Small intestine (tissue), 7 donors: ENCODE results near the gene DMXL1. TPM values are rescaled to one million over a fixed set of nuclear protein-coding genes. Genes with fewer than 3 reads are reported as not detected.

ENCODE experiments used
- DNase-seq, 2 donors: peaks; one replicate each; pipeline versions ENCODE4 v3.0.0 to v3.0.0-alpha.2; 2013
- FAIRE-seq: peaks from 2 replicates; lab custom pipeline; 2012; peaks lifted over from hg19 to GRCh38; lab: Jason Lieb, UNC
- H3K27ac ChIP-seq, 3 donors: one replicate each; pipeline ENCODE4 v1.5.1; 2013; ENCODE audit warnings: low read length in 2 of 3, mild to moderate bottlenecking in 2 of 3, control low read depth in 1 of 3, inconsistent platforms in 1 of 3, low read depth in 1 of 3, moderate library complexity in 1 of 3
- H3K27me3 ChIP-seq, 3 donors: one replicate each; pipeline ENCODE4 v1.6.1; 2013; ENCODE audit warnings: low read length in 3 of 3, inconsistent platforms in 1 of 3; ENCODE audit not compliant: control insufficient read depth in 3 of 3, insufficient read depth in 3 of 3
- H3K36me3 ChIP-seq, 3 donors: one replicate each; pipeline ENCODE4 v1.6.1; 2013; ENCODE audit warnings: low read length in 3 of 3, inconsistent platforms in 1 of 3, low read depth in 1 of 3, mild to moderate bottlenecking in 1 of 3, moderate library complexity in 1 of 3; ENCODE audit not compliant: control insufficient read depth in 3 of 3, insufficient read depth in 2 of 3
- H3K4me1 ChIP-seq, 3 donors: one replicate each; pipeline ENCODE4 v1.6.1; 2013; ENCODE audit warnings: low read length in 2 of 3, inconsistent platforms in 1 of 3, low read depth in 1 of 3, mild to moderate bottlenecking in 1 of 3, moderate library complexity in 1 of 3; ENCODE audit not compliant: control insufficient read depth in 3 of 3, insufficient read depth in 2 of 3
- H3K4me3 ChIP-seq, 3 donors: one replicate each; pipeline ENCODE4 v1.5.1; 2013; ENCODE audit warnings: low read length in 3 of 3, control low read depth in 1 of 3, inconsistent platforms in 1 of 3, low read depth in 1 of 3, mild to moderate bottlenecking in 1 of 3, moderate library complexity in 1 of 3
- H3K9me3 ChIP-seq, 2 donors: one replicate each; pipeline ENCODE4 v1.6.1; 2013; ENCODE audit warnings: low read depth in 1 of 2, low read length in 1 of 2; ENCODE audit not compliant: control insufficient read depth in 2 of 2, insufficient read depth in 1 of 2
- WGBS, 3 donors: extraction: QIAGEN DNeasy Blood & Tissue Kit; methylation state at CpG; one replicate each; pipeline ENCODE4 v1.1.7; 2013; 5-methylcytosine and 5-hydroxymethylcytosine counted together
- polyA plus RNA-seq, 4 donors: library from polyadenylated mRNA; stranded (reverse) in 3 of 4; unstranded in 1 of 4; fragments of 200-250 nt in 3 of 4; fragments of 120-200 nt in 1 of 4; gene quantifications; one replicate each; pipeline versions ENCODE4 v1.2.1 to v1.2.3, GENCODE V29; 2013
- donor health status: healthy with polysubstance abuse.
- donor health status: control.
- donor health status: control.
- donor health status: Bipolar disorder and iron deficiency.
- donor health status: healthy.

DMXL1 gene
- polyA plus RNA-seq, 4 donors = 8.1 to 33.1 (median 18.8) TPM

DNA sequence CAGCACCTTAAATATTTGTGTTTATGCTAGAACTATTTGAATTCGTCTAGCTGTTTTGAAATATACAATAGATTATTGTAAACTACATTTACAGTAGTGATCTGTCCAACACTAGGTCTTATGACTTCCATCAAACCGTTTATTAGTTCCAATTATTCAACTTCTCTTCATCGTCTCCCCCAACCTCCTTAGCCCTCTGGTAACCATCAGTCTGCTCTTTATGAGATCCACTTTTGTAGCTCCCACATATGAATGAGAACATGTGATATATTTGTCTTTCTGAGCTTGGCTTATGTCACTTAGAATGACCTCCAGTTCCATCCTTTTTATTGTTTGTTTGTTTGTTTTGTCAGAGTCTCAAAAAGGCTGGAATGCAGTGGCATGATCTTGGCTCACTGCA, 11.8 kb downstream of the DMXL1 start:
- H3K4me3 ChIP-seq = no peak overlapping the region
- peaks cover 0 to 3% of the 10 kb centered on the region in 2 donors for H3K9me3 ChIP-seq
- H3K4me1 ChIP-seq = peaks cover 0 to 2% (median 0%) of the 10 kb centered on the region in 3 donors
- FAIRE-seq (no peak), DNase-seq (no peak)
- 76 to 90% (median 89%) methylated on average over 3 of the region's 3 CpGs for WGBS, 3 donors
- H3K36me3 ChIP-seq = peaks cover 0 to 13% (median 0%) of the 10 kb centered on the region in 3 donors
- no peaks in the 10 kb centered on the region for H3K27me3 ChIP-seq
- H3K27ac ChIP-seq = no peak overlapping the region

GRCh38 chr5:119083679-119084078, 12.8 kb downstream of the DMXL1 start:
- no peak overlapping the region for H3K27ac ChIP-seq

DNA sequence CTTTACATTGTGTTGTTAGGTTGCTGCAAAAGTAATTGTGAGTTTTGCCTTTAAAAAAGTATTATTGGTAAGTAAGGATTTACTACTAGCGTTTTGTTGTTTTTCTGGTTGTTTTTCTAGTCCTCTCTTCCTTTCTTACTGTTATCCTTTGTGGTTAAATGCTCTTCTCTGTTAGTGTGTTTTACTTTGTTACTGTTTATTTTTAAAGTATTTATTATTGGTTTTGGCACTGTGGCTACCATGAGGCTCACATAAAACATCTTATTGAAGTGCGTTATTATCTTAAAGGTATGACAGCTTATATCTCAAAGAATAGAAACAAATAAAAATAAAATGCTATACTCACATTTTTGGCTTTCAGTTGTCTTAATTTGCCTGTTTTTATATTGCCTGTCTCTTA, 17.6 kb downstream of the DMXL1 start:
- Histone ChIP-seq H3K36me3 (peaks cover 0 to 6% (median 0%) of the 10 kb centered on the region in 3 donors), H3K27ac (no peak overlapping the region), H3K4me1 (no peaks in the 10 kb centered on the region), H3K4me3 (no peak overlapping the region), H3K27me3 (no peaks in the 10 kb centered on the region), H3K9me3 (peaks cover 0 to 25% of the 10 kb centered on the region in 2 donors)
- WGBS, 3 donors = 67 to 85% (median 81%) methylated on average over 2 of the region's 2 CpGs
- FAIRE-seq (no peak), DNase-seq (no peak)

More at GRCh38 chr5:119083679-119084078, 12.8 kb downstream of the DMXL1 start:
- Histone ChIP-seq H3K4me1 (peaks cover 0 to 2% (median 0%) of the 10 kb centered on the region in 3 donors), H3K9me3 (peaks cover 0 to 3% of the 10 kb centered on the region in 2 donors), H3K27me3 (no peaks in the 10 kb centered on the region), H3K4me3 (no peak overlapping the region), H3K36me3 (peaks cover 0 to 13% (median 0%) of the 10 kb centered on the region in 3 donors)
- no peak for DNase-seq
- WGBS, 3 donors = 87 to 97% (median 88%) methylated on average over 3 of the region's 3 CpGs
- FAIRE-seq = no peak

- FAIRE-seq = no peak
- Histone ChIP-seq H3K27me3 (no peaks in the 10 kb centered on the region), H3K36me3 (peaks cover 0 to 12% (median 3%) of the 10 kb centered on the region in 3 donors)
Measured at GRCh38 chr5:119095611-119096010, 24.7 kb downstream of the DMXL1 start.

DNA sequence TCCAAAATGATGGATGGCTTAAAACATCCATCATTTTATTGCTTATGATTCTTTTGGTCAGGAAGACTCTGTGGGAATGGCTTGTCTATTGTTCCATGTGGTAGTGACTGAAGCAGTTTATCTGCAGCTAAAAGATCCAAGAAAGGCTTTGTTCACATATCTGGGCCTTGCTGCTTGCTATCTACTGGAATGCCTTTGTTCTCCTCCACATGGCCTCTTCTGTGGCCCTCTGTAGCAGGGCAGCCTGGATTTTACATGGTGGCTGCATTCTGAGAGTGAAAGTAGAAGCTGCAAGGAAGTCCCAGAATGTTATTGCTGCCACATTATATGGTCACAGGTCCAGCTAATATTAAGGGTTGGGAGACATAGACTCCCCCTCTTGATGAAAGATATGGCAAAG, 35.1 kb downstream of the DMXL1 start:
- Histone ChIP-seq H3K27me3 (no peaks in the 10 kb centered on the region), H3K4me1 (no peaks in the 10 kb centered on the region), H3K36me3 (peaks cover 0 to 19% (median 5%) of the 10 kb centered on the region in 3 donors), H3K9me3 (no peaks in the 10 kb centered on the region), H3K27ac (no peak overlapping the region), H3K4me3 (no peak overlapping the region)
- DNase-seq (no peak), FAIRE-seq (no peak)

More at GRCh38 chr5:119095611-119096010, 24.7 kb downstream of the DMXL1 start:
- no peak overlapping the region for H3K4me3 ChIP-seq
- H3K27ac ChIP-seq = no peak overlapping the region
- DNase-seq = no peak
- no peaks in the 10 kb centered on the region for H3K4me1 ChIP-seq
- H3K9me3 ChIP-seq = peaks cover 0 to 19% of the 10 kb centered on the region in 2 donors

DNA sequence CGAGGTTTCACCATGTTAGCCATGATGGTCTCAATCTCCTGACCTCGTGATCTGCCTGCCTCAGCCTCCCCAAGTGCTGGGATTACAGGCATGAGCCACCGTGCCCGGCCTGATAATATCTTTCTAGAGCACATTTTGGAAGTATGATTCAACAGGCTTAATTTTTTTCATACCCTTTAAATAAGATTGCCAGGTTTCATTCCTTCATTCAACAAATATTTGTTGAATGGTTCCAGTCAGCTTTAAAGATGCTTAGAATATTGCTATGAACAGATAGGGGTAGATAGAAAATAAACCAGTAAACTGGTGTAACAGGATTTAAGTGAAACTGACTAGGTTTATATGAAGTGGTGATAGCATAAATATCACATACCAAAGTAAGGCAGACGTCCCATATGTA, 41.3 kb downstream of the DMXL1 start:
- DNase-seq (no peak), FAIRE-seq (no peak)
- Histone ChIP-seq H3K9me3 (no peaks in the 10 kb centered on the region), H3K36me3 (peaks cover 3 to 26% (median 6%) of the 10 kb centered on the region in 3 donors), H3K4me3 (no peak overlapping the region), H3K4me1 (no peaks in the 10 kb centered on the region), H3K27ac (no peak overlapping the region), H3K27me3 (no peaks in the 10 kb centered on the region)
- WGBS, 3 donors = 94 to 97% (median 96%) methylated on average over 5 of the region's 5 CpGs

- no peaks in the 10 kb centered on the region for H3K27me3 ChIP-seq
- H3K36me3 ChIP-seq = peaks cover 3 to 26% (median 12%) of the 10 kb centered on the region in 3 donors
- 92 to 99% (median 96%) methylated on average over 2 of the region's 2 CpGs for WGBS, 3 donors
- peaks cover 0 to 3% of the 10 kb centered on the region in 2 donors for H3K9me3 ChIP-seq
- H3K27ac ChIP-seq = no peak overlapping the region
- H3K4me1 ChIP-seq = no peaks in the 10 kb centered on the region
- no peak overlapping the region for H3K4me3 ChIP-seq
- FAIRE-seq (no peak), DNase-seq (no peak)
Measured at GRCh38 chr5:119117237-119117636, 46.4 kb downstream of the DMXL1 start.

- H3K4me1 ChIP-seq = no peaks in the 10 kb centered on the region
- no peak for FAIRE-seq
- H3K9me3 ChIP-seq = peaks cover 0 to 3% of the 10 kb centered on the region in 2 donors
- no peak overlapping the region for H3K27ac ChIP-seq
- H3K4me3 ChIP-seq = no peak overlapping the region
- H3K27me3 ChIP-seq = no peaks in the 10 kb centered on the region
- H3K36me3 ChIP-seq = peaks cover 3 to 24% (median 12%) of the 10 kb centered on the region in 3 donors
- DNase-seq = no peak
Measured at GRCh38 chr5:119118000-119118399, 47.1 kb downstream of the DMXL1 start.

DNA sequence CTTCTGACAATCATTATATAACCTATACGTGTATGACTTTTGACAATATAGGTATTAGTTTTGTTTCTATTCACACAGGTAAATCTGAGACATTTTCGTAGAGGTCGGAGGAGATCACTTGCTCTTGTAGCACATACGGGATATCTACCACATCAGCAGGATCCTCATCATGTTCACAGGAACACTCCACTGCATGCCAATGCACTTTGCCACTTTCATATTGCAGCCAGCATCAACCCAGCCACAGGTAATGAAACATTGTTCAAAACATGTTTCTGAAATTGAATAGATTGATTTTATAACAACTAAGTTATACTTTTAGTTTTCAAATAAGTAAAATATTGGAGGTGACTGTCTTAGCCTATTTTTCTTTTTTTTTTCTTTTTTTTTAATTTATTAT, 50.0 kb downstream of the DMXL1 start:
- 95 to 97% (median 96%) methylated on average over 4 of the region's 4 CpGs for WGBS, 3 donors
- FAIRE-seq = no peak

More for the DNA sequence above, 50.0 kb downstream of the DMXL1 start:
- Histone ChIP-seq H3K9me3 (peaks cover 0 to 3% of the 10 kb centered on the region in 2 donors), H3K4me1 (no peaks in the 10 kb centered on the region), H3K36me3 (peaks cover 3 to 26% (median 13%) of the 10 kb centered on the region in 3 donors), H3K27me3 (no peaks in the 10 kb centered on the region), H3K27ac (no peak overlapping the region), H3K4me3 (no peak overlapping the region)
- no peak for DNase-seq
